Epidermal melanocyte (primary cell): ENCODE measurements around the gene CNTROB.
"Not testable (repeated sequence)": the region's sequence is repeated elsewhere in the genome, so short reads cannot be mapped to it uniquely, and the experiment has no call there.

ENCODE experiments used
- DNase-seq: peaks from one replicate; pipeline ENCODE4 v3.0.0; 2011; ENCODE audit warnings: low spot score; ENCODE audit not compliant: insufficient read length

The CNTROB gene

DNA sequence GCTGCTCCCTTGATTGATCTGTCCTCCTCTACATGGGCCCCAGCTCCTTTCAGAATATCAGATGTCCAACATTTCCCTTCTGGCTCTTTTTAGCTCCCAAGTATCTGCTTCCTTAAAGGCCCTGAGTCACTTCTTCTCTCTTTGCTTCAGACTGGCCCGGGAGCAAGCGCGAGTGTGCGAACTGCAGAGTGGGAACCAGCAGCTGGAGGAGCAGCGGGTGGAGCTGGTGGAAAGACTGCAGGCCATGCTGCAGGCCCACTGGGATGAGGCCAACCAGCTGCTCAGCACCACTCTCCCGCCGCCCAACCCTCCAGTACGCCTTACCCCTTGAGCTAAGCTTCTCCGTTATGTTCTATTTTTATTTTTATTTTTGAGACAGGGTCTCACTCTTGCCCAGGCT is 12.3 kb downstream of the CNTROB start:
- DNase-seq: no peak

- no peak for DNase-seq
Observed at GRCh38 chr17:7945651-7946050, 13.6 kb downstream of the CNTROB start.

DNA sequence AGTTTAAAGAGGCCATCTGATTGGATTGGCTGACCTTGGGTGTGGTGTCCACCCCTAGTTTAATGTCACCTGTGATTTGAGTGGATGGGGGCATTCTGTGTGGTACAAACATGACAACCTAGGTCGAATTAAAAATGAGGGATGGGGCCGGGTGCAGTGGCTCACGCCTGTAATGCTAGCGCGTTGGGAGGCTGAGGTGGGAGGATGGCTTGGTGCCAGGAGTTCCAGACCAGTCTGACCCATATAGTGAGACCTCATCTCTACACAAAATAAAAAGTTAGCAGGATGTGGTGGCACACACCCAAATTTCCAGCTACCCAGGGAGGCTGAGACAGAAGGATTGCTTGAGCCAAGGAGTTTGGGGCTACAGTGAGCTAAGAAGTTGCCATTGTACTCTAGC is 14.4 kb downstream of the CNTROB start:
- DNase-seq: no peak

DNA sequence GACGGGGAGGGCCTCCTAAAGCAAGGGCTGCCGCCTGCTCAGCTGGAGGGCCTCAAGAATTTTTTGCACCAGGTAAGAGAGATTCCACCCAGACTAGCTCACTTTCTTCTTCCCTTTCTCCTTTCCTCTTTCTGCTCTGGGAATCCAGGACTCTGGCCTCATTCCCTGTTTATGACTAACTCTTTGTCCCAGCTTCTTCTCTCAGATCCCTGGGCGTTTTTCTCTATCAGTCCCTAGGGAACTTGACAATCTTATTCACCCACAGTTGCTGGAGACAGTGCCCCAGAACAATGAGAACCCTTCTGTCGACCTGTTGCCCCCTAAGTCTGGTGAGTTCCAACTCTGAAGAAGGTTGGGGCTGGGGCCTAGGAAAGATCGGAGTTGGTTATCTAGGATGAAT is 15.6 kb downstream of the CNTROB start:
- DNase-seq: no peak

DNA sequence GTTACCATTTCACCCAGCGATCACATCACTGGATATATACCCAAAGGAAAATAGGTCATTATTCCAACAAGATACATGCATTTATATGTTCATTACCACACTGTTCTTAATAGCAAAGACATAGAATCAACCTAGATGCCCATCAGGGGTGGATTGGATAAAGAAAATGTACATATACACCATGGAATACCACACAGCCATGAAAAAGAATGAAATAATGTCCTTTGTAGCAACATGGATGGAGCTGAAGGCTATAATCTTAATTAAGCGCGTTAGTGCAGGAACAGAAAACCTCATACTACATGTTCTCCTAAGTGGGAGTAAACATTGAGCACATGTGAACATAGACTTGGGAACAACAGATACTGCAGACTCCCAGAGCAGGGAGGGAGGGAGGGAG is 18.6 kb downstream of the CNTROB start:
- no peak for DNase-seq

- no peak for DNase-seq
Observed at GRCh38 chr17:7951143-7951792, 19.3 kb downstream of the CNTROB start.

GRCh38 chr17:7953266-7953665 is 21.3 kb downstream of the CNTROB start:
- not testable (repeated sequence) for DNase-seq

DNA sequence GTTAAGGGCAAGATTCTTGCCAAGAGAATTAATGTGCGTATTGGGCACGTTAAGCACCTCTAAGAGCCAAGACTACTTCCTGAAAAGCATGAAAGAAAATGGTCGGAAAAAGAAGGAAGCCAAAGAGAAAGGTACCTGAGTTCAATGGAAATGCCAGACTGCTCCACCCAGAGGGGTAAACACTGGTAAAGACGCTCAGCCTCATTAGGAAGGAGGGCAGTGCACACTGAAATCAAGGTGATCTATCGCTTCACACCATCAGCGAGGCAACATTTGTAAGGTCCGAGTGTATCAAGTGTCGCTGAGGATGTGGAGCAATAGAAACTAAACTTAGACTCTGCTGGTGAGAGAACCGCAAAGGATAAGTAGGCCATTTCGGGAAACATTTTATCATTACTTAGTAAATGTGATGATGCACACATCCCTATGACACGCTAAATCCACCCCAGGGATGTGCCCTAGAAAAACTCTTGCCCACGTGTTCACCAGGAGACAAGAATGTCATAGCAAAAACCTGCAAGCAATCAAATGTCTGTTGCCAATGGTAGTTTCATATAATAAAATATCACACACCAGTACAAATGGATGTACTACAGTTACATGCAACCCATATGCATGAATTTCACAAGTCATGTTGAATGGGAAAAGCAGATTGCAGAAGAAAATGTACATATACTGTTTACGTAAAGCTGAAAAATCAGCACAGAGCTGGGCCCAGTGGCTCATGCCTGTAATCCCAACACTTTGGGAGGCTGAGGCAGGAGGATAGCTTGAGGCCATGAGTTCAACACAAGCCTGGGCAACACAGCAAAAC is 23.6 kb downstream of the CNTROB start:
- no peak for DNase-seq

GRCh38 chr17:7956228-7956965 is 24.4 kb downstream of the CNTROB start:
- DNase-seq: no peak

DNA sequence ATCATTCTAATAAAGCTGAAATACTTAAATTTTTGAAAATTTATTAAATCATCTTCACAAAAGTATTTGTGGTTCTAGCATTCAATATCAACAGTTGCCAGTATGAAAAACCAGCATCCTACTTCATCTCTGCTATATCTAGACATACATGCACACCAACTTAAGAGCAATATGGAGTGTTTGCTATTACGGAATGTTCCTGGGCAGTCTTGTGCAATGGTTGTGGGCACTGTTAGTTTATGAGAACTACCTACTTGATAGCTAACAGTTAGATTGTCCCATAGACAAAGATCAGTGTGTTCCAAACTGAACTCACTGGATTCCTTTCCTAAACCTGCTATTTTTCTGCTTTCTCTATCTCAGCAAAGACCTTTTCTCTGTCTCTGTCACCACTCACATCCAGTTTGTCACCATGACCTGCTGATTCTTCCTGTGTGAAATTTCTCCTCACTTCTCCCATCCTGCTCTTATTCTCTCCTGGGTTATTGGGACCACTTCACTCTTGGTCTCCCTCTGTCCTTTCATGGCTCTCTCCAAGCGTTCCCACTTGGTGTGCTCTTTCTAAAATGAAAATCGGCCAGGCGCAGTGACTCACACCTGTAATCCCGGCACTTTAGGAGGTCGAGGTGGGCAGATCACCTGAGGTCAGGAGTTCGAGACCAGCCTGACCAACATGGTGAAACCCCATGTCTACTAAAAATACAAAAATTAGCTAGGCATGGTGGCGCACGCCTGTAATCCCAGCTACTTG is 27.7 kb downstream of the CNTROB start:
- no peak for DNase-seq

- DNase-seq: no peak
Observed at GRCh38 chr17:7961421-7961820, 29.4 kb downstream of the CNTROB start.

DNA sequence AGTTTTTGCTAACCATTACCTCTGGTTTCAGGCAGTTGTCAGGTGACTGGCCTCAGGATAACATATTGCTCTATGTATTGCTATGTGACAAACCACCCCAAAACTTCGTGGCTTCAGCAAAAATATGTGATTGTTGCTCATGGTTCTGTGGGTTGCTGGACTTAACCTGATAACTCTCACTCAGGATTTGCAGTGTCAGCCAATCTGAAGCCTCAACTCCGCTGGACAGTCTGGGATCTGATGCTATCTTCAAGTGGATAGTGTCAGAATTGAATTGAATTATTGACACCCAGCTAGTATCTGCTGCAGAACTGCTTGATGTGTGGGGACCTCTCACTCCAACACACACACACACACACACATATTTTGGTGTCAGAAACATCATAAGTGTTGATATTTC is 35.7 kb downstream of the CNTROB start:
- no peak for DNase-seq

GRCh38 chr17:7969433-7969832 is 37.4 kb downstream of the CNTROB start:
- DNase-seq: no peak

DNA sequence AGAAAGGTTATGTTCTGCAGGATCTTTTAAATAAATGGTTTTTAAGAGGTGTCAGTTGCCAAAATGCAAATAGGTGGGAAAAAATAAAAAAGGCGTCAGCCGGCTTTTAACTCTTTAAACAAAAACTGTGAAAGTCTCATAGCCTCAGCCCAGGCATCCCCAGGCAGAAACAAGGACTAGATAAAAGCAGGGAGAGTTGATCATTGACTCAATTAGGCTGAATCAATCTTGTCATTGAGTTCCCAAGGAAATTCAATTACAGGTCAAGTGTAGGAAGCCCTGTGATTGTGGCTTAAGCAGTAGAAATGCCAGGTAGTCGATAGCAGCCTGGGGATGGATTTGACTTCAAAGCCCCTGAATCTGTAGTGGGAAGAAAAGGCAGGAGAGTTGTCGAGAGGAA is 39.6 kb downstream of the CNTROB start:
- DNase-seq: no peak

DNA sequence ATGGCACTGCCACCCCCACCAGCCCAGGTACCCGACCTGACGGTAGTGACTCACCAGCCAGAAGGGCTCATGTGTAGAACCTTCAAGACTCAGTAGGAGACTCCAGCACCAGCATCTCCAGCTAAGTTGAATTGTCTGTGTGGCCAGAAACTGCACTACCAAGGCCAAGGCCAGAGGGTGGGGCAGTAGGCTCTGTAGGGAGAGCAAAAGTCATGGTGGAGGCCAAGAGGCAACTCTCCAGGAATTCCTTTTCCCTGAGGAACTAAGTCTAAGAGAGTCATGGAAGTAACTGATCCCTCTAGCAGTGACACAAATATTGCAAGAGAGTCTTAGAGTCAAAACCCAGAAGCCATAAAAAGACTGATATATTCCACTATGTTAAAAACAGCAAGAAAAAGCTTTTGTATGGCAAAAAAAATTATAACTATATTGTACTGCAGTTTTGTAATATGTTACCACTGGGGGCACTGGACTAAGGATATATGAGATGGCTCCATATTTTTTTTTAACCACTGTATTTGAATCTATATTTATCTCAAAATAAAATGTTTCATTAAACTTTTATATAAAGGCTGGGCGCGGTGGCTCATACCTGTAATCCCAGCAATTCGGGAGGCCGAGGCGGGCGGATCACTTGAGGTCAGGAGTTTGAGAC is 40.3 kb downstream of the CNTROB start:
- no peak for DNase-seq

- no peak for DNase-seq
Observed at GRCh38 chr17:7974638-7975131, 42.7 kb downstream of the CNTROB start.

GRCh38 chr17:7977039-7977438 is 45.0 kb downstream of the CNTROB start:
- no peak for DNase-seq

GRCh38 chr17:7977805-7978204 is 45.8 kb downstream of the CNTROB start:
- no peak for DNase-seq

- DNase-seq: no peak
Observed at GRCh38 chr17:7982173-7982572, 50.2 kb downstream of the CNTROB start.

DNA sequence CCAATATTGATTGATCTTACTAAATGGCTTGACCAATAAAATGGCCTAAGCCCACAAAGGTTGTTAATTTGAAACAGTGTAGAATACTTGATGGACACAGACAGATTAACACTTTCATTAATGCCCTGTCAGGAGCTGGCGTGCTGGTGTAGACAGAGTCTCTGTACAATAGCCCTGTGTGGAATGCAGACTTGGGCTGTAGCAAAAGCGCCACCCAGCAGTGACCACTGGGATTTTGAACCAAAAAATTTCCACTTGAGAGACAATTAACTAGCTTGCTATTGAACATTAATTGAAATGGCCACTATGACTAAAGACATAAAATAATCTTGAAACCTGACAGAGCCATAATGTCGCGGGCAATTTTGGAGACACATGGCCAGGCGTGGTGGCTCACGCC is 50.7 kb downstream of the CNTROB start:
- DNase-seq: no peak

GRCh38 chr17:7984904-7985303 is 52.9 kb downstream of the CNTROB start:
- DNase-seq: no peak
